SU-DHL-6 (cell line): Measurements from ENCODE around the gene MYL6B.

ENCODE experiments used
- CTCF ChIP-seq: fragments of 200-600 bp; sonication (generic); IDR thresholded peaks from one replicate; pipeline ENCODE4 v1.5.1; 2017; ENCODE audit warnings: antibody characterized with exemption, mild to moderate bottlenecking, low read length, moderate library complexity; ENCODE audit not compliant: insufficient read depth, poor library complexity, severe bottlenecking
- EZH2phosphoT487 ChIP-seq: fragments of 200-600 bp; sonication (generic), shearing (Covaris generic); conservative IDR thresholded peaks from 2 replicates; pipeline ENCODE4 v1.6.1; 2018; ENCODE audit warnings: mild to moderate bottlenecking, antibody characterized with exemption, low read length, moderate library complexity, mixed read lengths

- no peak for TF ChIP-seq CTCF
- no peak for TF ChIP-seq EZH2phosphoT487
Observed at GRCh38 chr12:56102683-56103065, 49.7 kb upstream of the MYL6B start.
